ENCODE results near the gene PLCB1.

PLCB1 gene

GRCh38 chr20:8700756-8701155 is 568.7 kb downstream of the PLCB1 start:
- no peaks in the 10 kb centered on the region for H4K20me1 ChIP-seq (ENCODE audit: insufficient read depth, low read length)
- H3F3A ChIP-seq (ENCODE audit: insufficient read depth, low read length), result no peaks in the 10 kb centered on the region
- TF ChIP-seq EZH2 (IDR thresholded peaks at IDR 0.05; ENCODE audit: borderline replicate concordance, low read length) (no peak), CTCF (IDR thresholded peaks at IDR 0.05; ENCODE audit: low read length) (no peak)
- no peaks in the 10 kb centered on the region for H3K27me3 ChIP-seq (ENCODE audit: insufficient read depth, low read length)
- no peak overlapping the region for H3K27ac ChIP-seq (ENCODE audit: low read depth, low read length, poor library complexity, severe bottlenecking)
- no peaks in the 10 kb centered on the region for H3K9me2 ChIP-seq (ENCODE audit: low read depth, low read length)
- H3K9ac ChIP-seq (ENCODE audit: low read length), result no peak overlapping the region
- H2AFZ ChIP-seq (ENCODE audit: low read length), result no peak overlapping the region
- H3K79me2 ChIP-seq (ENCODE audit: insufficient read depth, low read length), result no peaks in the 10 kb centered on the region
- no peaks in the 10 kb centered on the region for H3K4me1 ChIP-seq (ENCODE audit: insufficient read depth, low read length, severe bottlenecking)
- no peak overlapping the region for H3K4me2 ChIP-seq (ENCODE audit: low read length)
- H3K36me3 ChIP-seq (ENCODE audit: insufficient read depth, low read length), result no peaks in the 10 kb centered on the region
- no peak overlapping the region for H3K4me3 ChIP-seq (ENCODE audit: low read depth, low read length, poor library complexity, severe bottlenecking)
- H3K9me3 ChIP-seq (ENCODE audit: low read length), result no peaks in the 10 kb centered on the region

GRCh38 chr20:8706961-8707700 is 575.1 kb downstream of the PLCB1 start:
- Histone ChIP-seq H2AFZ (ENCODE audit: low read length) (no peak overlapping the region), H3K4me2 (ENCODE audit: low read length) (no peak overlapping the region), H3K9me2 (ENCODE audit: low read depth, low read length) (no peaks in the 10 kb centered on the region), H3K9me3 (ENCODE audit: low read length) (no peaks in the 10 kb centered on the region), H3K4me1 (ENCODE audit: insufficient read depth, low read length, severe bottlenecking) (no peaks in the 10 kb centered on the region), H4K20me1 (ENCODE audit: insufficient read depth, low read length) (no peaks in the 10 kb centered on the region), H3K27ac (ENCODE audit: low read depth, low read length, poor library complexity, severe bottlenecking) (no peak overlapping the region), H3K27me3 (ENCODE audit: insufficient read depth, low read length) (no peaks in the 10 kb centered on the region), H3K4me3 (ENCODE audit: low read depth, low read length, poor library complexity, severe bottlenecking) (no peak overlapping the region), H3F3A (ENCODE audit: insufficient read depth, low read length) (no peaks in the 10 kb centered on the region), H3K9ac (ENCODE audit: low read length) (no peak overlapping the region), H3K79me2 (ENCODE audit: insufficient read depth, low read length) (no peaks in the 10 kb centered on the region), H3K36me3 (ENCODE audit: insufficient read depth, low read length) (no peaks in the 10 kb centered on the region)
- TF ChIP-seq EZH2 (IDR thresholded peaks at IDR 0.05; ENCODE audit: borderline replicate concordance, low read length), result no peak
- no peak for TF ChIP-seq CTCF (IDR thresholded peaks at IDR 0.05; ENCODE audit: low read length)

- Histone ChIP-seq H3K36me3 (ENCODE audit: insufficient read depth, low read length) (no peaks in the 10 kb centered on the region), H3K27me3 (ENCODE audit: insufficient read depth, low read length) (no peaks in the 10 kb centered on the region), H3K79me2 (ENCODE audit: insufficient read depth, low read length) (no peaks in the 10 kb centered on the region), H3K4me3 (ENCODE audit: low read depth, low read length, poor library complexity, severe bottlenecking) (no peak overlapping the region), H3K9ac (ENCODE audit: low read length) (no peak overlapping the region), H3K9me3 (ENCODE audit: low read length) (no peaks in the 10 kb centered on the region), H3K4me2 (ENCODE audit: low read length) (no peak overlapping the region), H3K4me1 (ENCODE audit: insufficient read depth, low read length, severe bottlenecking) (no peaks in the 10 kb centered on the region), H3K27ac (ENCODE audit: low read depth, low read length, poor library complexity, severe bottlenecking) (no peak overlapping the region), H4K20me1 (ENCODE audit: insufficient read depth, low read length) (no peaks in the 10 kb centered on the region), H2AFZ (ENCODE audit: low read length) (no peak overlapping the region), H3K9me2 (ENCODE audit: low read depth, low read length) (no peaks in the 10 kb centered on the region), H3F3A (ENCODE audit: insufficient read depth, low read length) (no peaks in the 10 kb centered on the region)
- TF ChIP-seq CTCF (IDR thresholded peaks at IDR 0.05; ENCODE audit: low read length) (no peak), EZH2 (IDR thresholded peaks at IDR 0.05; ENCODE audit: borderline replicate concordance, low read length) (no peak)
Measured at GRCh38 chr20:8709627-8710026, 577.6 kb downstream of the PLCB1 start.
